DMS114 treated with DMSO at 0.1 percent for 48 hours (cell line): ENCODE data around the gene CDH11.

Experiments used
- DNase-seq: peaks from one replicate; lab custom pipeline; 2025; ENCODE audit not compliant: unreplicated experiment; lab: John Stamatoyannopoulos, UW

The CDH11 gene

DNA sequence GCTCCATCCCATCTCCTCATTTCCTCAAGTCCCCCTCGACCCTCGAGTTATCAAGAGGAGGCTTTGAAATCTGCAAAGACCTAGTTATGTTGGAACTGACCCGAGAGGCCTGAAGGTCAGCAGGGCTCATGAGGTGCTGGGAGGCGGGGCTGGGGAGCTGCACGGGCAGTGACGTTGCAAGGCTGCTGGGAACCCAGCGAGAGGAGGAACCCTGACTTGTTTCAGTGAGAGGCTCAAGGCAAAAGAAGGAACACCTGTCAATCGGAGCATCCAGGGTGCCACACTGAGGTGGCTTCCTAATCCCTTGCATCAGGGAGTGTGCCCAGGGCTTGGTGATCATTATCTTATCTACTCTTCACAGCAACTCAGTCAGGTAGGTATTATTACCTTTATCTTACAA lies 86.9 kb downstream of the CDH11 start:
- DNase-seq: no peak

DNA sequence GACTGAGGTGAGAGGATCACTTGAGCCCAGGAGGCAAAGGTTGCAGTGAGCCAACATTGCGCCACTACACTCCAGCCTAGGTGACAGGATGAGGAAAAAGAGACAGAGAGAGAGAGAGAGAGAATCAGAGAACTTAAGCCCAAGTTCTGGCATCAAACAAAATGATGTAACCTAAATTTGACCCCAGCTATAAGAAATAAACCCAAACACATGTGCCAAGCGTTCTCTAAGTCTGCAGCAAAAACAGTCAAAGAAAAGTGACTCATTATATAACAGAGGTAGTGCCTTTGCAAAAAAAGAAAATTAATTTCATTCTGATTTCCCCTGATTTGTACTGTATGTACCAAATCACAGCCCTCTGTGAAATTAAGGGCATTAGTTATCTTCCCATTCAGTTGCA lies 89.5 kb downstream of the CDH11 start:
- no peak for DNase-seq

DNA sequence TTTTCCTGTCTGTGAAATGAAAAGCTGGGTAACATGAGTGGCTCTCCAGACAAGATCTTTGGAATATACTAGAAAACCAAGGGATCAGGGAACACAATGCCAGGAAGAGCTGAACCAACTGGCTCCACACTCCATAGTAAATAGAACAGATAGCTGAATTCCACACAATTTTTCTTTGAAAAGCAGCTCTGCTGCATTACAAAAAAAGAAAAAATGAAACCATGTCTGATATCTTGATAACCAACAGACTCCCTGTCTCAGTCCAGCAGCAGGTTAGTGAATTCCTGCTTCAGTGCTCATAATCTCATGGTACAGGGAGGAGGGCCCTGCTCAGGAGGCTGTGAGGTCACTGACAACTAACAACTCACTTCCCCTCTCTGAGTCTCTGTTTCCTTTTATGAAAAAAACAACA lies 97.1 kb downstream of the CDH11 start:
- no peak for DNase-seq

DNA sequence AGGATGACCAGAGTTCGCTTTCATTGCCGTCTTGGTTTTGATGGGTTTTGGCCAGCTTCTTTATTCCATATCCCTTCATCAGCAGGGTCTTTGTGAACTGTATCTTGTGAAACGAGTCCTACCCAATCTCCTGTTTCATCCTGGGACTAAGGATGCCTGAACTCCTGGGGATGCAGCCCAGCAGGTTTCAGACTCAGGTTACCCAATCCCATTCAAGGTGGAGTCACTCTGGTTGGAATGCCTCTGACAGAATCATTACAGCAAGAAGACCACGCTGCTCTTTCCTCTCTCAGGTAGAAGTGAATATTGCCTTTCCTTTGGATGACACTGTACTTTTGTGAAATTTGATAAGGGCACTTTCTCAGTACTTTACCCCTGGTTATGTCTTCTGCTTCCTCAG lies 98.1 kb downstream of the CDH11 start:
- no peak for DNase-seq

DNA sequence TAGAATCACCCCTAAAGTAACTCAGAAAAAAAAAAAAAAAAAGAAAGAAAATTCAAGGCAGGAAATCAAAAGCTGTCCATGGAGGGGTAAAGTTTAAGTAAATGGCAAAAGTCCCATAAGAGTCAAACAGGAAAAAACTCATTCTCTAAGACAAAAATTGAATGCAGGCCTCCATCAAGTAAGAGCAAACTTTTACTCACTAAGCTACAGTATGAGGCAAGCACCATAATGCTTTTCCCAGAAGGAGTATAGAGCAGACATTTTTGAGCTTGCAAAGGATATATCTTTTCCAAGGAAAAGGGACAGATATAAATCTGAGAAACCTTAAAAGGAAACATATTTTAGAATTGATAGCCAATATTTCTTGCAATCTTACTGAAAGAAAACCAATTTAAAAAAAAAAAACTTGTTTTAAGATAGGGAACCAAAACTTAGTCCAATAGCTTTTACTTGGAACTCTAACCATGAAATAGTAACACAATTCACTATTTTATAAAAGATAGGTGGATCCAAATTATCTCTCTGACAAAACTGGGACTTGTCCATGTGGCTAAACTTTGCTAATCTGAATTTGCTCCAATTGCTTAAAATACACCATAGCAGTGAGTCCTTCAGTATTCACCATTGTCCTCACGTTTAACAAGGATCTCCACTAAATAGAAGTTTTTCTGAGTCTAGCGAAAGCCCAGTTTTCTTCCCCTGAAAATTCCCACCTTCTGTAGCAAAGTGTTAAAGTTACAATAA lies 99.8 kb downstream of the CDH11 start:
- DNase-seq: no peak

DNA sequence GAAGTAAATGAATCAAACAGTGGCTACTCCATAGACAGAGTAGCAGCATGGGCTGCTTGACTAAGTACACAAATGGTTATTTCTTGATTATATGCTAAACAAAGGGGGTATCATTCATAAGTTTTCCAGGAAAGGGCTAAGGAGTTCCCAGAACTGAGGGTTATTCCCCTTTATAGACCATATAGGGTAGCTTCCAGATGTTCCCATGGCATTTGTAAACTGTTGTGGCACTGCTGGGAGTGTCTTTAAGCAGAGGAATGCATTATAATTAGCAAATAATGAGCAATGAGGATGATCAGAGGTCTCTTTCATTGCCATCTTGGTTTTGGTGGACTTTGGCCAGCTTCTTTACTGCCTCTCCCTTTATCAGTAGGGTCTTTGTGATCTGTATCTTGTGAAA lies 105.1 kb downstream of the CDH11 start:
- DNase-seq: no peak

DNA sequence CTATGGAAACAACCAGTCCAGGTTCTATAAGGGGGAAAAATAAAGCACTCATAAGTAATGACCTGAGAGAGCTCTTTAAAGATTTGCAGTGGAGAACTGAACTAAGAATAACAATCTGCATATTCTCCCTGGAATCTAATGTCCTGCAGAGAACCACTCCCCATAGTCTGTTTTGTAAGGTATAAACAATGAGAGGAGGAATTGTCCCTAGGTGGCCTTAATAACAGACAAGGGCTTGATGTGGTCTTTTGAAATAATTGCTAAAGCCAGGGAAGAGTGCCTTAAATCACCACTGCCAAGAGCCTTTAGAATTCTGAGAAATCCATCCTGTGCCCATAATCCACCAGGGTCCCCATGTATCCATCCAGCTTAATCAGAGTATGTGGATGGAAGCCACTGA lies 106.3 kb downstream of the CDH11 start:
- no peak for DNase-seq

DNA sequence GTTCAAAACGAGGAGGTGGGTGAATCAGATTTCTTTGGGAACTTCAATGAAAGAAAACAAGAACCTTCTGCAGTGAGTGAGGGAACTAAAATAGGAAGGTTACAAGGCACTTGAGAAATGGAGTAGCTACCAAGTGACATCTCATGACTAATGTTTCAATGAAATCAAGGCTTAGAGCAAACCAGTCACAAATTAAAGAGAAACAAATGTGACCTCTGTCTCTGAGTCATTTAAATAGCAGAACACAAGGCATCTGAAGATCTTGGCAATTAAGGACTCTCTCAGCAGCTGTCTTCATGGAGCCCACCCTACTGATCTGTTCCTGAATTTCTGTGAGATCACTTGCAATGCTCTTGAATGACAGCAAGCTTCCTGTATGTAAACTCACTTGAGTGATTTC lies 109.5 kb downstream of the CDH11 start:
- no peak for DNase-seq

DNA sequence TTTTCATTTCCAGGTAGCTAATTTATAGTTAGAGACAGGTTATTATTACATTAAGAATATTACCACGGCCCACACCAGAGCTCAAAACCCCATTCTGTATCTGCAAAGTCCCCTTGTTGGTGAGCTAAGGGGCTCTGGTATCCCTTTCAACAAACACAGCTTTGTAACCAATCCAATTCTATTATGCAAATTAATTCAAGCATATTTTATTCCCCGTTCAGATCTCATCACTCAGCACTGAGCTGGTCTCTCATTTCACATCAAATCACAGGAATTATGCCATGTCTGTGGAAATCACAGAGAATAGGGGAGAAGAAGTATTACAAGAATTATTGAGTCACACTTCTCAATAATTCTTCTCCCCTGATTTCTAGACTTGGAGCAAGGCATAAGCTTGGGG lies 111.7 kb downstream of the CDH11 start:
- DNase-seq: no peak

DNA sequence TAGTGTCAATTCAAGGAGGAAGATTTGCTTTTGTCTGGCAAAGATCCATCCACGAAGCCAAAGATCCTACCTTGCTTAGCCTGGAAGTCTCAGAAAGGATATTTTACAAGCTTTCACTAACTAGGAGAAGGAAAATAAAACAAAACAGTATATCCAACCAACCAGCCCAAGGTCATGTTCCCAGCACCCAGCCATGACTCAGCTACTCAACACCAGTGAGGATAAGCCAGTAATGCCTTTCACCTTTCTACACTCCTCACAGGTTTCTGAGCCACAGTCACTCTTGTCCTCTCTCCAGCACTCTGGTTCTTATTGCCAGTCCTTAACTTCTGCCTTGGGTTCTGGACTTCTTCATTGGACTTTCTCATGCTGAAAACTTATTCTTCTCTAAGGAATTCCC lies 116.2 kb downstream of the CDH11 start:
- DNase-seq: no peak

DNA sequence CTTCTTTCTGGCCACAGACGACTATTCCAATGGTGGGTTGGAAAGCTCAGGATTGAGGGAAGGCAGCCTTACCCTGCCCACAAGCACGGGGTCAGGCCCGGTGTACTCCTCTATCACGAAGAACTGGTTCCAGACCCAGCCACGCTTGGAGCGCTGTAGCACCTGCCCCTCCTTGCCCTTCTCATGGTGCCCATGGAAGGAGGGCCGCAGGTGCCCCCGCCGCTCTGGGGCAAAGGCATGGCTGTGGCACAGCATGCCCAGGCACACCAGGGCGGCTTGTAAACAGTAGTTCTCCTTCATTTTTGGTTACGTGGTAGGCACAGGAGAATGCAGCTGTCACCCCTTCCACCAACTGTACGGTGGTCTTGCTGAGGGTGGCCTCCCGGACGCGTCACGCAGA lies 117.3 kb downstream of the CDH11 start:
- DNase-seq: no peak

DNA sequence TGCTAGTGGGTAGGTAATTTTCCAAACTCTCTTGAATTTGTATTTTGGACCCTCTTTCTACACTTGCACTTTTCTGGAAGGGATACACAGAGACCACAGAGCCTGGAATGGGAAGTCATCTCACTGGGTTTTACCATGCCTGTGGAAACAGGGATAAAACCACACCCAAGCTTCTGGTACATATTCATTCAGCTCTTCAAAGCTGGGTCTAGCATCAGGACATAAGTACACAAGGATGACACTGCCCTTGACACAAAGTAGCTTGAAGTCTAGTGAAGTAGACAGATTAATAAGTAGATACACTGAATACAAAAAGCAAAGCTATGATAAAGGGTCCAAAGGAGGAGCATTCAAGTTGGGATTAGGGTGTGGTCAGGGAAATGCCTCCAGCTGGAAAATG lies 118.2 kb downstream of the CDH11 start:
- no peak for DNase-seq

DNA sequence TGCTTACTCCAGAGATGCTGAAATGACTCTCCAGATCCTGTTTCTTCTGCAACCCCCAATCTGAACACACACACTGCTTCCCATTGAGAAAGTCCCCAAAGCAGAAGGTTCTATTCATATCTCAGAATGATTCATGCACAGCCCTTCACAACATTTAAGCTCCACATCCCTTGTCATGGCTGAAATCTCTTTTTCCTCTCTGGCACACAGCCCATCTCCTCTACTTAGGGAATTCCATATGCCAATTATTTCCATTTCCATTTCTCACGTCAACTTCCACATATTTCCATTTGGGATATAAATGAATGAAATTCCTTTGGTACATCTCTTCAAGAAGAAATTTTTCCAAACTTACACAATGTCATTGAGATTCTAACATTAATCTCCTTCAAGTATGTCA lies 119.6 kb downstream of the CDH11 start:
- DNase-seq: no peak

DNA sequence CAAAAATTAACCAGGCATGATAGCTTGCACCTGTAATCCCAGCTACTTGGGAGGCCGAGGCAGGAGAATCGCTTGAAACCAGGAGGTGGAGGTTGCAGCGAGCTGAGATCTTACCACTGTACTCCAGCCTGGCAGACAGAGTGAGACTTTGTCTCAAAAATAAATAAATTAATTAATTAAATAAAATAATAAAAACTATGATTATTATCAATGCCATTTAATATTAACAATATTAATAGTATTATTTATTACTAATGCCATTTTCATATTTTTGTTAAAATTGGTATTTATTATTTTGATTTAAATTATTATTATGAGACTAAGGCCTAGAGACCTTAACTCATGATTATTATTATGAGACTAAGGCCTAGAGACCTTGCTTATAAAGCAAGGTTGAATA lies 121.2 kb downstream of the CDH11 start:
- DNase-seq: no peak

DNA sequence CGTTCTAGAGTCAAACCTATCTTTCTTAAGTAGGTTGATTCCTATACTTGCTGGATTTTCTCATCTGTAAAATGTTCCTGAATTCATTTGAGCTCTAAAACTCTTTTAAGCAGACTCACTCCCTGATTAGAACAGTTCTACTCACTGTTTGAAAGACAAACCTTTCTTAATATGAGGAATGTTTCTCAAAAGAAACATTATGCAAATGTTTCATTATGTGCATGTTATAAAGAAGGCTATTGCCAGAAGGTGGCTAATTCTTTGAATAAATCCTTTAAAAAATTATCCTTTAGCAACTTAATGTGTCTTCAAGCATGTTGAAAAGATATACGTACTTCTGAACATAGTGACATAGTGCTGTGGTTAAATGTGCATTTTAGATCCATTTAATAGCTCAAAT lies 124.1 kb downstream of the CDH11 start:
- no peak for DNase-seq

DNA sequence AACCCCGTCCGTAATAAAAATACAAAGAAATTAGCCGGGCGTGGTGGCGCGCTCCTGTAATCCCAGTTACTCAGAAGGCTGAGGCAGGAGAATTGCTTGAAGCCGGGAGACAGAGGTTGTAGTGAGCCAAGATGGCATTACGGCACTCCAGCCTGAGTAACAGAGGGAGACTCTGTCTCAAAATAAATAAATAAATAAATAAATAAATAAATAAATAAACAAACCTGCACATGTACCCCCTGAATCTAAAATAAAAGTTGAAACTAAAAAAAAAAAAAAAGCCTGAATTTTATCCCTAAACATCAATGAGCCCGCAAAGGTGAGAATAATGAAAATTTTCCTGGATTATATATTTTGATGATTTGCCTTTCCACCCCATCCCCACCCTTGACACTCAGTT lies 124.7 kb downstream of the CDH11 start:
- DNase-seq: no peak

DNA sequence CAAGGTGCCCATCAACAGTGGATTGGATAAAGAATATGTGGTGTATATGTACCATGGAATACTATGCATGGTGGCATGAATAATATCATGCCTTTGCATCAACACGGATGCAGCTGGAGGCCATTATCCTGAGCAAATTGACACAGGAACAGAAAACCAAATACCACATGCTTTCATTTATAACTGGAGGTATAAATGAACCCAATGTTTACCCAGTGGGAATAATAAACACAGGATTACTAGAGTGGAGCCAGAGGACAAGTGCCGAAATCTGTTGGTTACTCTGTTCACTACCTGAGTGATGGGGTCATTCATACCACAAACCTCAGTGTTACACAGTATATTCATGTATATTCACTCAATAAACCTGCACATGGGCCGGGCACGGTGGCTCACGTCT lies 125.2 kb downstream of the CDH11 start:
- DNase-seq: no peak

DNA sequence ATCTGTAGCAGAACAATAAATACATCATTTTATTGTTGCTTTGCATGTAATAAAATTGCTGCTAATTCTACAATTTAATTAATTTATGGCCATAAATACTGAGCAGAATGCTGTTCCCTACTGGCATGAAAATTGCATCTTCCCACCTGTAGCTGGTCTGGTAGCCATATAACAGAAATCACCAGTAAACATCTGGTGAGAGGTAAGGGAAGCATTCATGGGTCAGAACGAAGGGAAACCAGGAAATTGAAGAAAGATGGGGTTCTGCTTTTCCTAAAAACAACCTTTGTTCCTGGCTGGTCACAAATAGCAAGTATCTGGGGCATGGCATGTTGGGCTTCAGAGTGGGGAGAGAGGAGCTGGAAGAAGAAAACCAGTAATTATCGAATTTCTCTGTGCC lies 128.4 kb downstream of the CDH11 start:
- no peak for DNase-seq

DNA sequence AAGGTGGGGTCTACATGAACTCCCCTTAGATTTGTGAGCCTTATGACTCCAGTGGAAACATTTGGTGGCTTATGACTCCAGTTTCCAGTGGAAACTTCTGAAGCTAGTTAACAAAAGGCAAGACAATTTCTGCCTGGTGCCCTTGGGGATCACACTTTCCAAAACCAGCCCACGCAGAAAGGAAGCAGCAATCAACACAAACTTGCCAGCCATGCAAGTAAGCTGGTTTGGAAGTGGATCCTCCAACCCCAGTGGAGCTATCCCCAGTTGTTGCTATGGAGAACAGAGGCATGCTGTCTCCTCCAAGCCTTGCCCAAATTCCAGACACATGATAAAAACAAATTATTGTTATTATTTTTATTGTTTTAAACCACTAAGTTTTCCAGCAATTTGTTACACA lies 130.9 kb downstream of the CDH11 start:
- no peak for DNase-seq

DNA sequence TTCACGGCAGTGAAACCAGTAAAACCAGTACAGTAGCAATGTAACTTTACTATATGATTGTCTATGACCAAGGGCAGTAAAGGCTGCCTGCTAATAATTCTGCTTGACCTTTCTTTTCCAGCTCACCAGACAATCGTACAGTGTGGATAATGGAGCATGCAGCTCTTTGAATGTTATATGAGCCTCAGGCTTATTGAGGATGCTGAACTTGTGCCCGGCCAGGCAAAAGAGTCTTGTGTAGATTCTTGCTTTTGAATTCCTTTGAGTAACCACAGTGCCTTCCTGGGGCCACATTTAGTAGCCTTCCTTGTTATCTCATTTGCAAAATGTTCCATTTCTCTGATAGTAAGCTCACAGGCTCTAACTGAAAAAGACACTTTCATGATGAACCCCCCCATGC lies 131.8 kb downstream of the CDH11 start:
- no peak for DNase-seq

DNA sequence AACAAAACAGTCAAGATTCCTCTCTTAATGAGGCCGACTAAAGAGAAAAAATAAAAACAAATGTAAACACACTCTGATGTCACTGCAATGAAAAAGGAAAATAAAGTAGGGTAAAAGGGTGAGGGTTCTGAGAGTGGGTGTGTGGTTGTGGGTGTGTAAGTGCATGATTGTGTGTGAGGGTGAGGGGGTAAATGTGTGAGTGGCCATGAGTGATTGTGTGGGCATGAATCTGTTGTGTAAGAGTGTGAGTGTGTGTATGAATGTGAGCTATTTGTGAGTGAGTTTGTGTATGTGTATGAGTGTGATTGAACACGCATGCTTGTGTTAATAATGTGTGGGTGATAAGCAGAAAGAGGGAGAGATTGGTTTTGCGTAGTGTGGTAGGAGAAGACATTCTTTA lies 132.8 kb downstream of the CDH11 start:
- no peak for DNase-seq

DNA sequence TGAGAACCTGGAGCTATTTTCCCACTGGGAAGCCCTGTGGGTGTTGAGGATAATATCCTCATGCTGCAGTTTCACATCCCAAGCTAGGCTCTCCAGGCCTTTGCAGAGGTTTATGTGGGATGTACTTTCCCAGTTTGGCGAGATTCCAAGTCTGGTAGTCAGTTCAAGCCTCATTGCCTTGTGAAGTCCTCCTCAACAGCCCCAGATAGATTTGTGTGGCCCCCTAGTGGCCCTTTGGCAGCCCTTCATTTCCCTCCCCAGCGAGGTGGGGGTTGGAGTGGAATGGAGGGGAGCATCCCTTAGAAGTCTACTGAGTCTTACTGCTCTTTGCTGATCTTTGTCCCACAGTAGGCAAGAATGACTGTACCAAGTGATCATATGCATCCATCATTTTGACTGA lies 137.9 kb downstream of the CDH11 start:
- DNase-seq: no peak

DNA sequence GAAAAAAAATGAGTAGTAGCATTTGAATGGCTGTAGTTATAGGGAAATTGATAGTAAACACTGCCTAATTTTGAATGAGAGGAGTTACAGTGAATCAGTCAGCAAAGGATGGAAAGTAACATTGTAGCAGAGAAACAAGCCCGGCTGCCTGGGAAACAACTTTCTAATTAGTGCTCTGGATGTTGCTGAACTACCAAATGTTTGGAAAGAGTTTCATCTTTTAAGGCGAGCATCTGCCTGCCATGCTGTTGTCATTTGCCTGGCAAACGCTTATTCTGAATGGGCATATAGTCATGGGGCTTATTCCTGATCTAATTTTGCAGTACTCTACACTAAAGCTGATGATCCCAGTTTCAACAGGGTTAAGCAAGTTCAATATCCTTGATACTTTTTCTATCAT lies 138.6 kb downstream of the CDH11 start:
- DNase-seq: no peak

DNA sequence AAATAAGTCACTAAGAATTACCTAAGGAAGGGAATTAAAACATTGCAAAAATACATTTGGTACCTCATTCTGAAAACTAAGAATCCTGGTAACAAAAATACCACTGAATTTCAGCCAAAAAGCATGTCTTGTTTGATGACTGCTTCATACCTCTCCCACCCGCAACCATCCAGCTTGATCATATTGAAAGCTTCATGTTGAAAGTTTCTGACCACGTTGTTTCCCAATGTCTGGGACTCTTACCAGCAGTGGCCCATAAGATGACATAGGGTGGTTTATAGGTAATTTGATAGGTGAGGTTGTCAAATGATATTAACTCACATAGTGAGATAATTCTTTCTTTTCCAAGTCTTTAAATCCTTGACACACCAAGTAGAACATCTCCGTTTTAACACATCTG lies 139.3 kb downstream of the CDH11 start:
- no peak for DNase-seq
